ENCODE results near the gene ADPRH. TPM values are rescaled to one million over a fixed set of nuclear protein-coding genes. Genes with fewer than 3 reads are reported as not detected.

Gene ADPRH
- total RNA-seq, 2 experiments from 2014 or later, result 0.36 TPM

- no peak overlapping the region for H3K27ac ChIP-seq (ENCODE audit: low read depth in 1 of 2, low read length in 2 of 2)
- H3K36me3 ChIP-seq (ENCODE audit: insufficient read depth, low read length), result no peaks in the 10 kb centered on the region
- peaks cover 16% of the 10 kb centered on the region for H3K4me1 ChIP-seq (ENCODE audit: insufficient read depth, low read length)
- H3K4me3 ChIP-seq (ENCODE audit: low read length), result no peak overlapping the region
- no peak overlapping the region for H3K27ac Mint-ChIP-seq
- CTCF ChIA-PET, result no interaction called here
- POLR2A ChIA-PET, result interaction anchor here (0.6 kb wide), 1 partner anchor 1412 kb away, joined by 3 read pairs; no protein-coding TSS in a partner anchor
- H3K36me3 Mint-ChIP-seq (ENCODE audit: low read depth), result no peaks in the 10 kb centered on the region
- H3K27me3 ChIP-seq (ENCODE audit: control insufficient read depth in 1 of 2, insufficient read depth in 2 of 2, low read length in 2 of 2), result no peaks in the 10 kb centered on the region
- peaks cover 0 to 3% of the 10 kb centered on the region in 2 experiments for H3K9me3 ChIP-seq (ENCODE audit: control insufficient read depth in 1 of 2, insufficient read depth in 1 of 2, low read length in 2 of 2)
- intact Hi-C loops (cut with DNase I, micrococcal nuclease), result no loop called here
- no peaks in the 10 kb centered on the region for H3K9me3 Mint-ChIP-seq
- H3K27me3 Mint-ChIP-seq, result no peaks in the 10 kb centered on the region
- no peaks in the 10 kb centered on the region for H3K4me1 Mint-ChIP-seq (ENCODE audit: low read depth)
- TF ChIP-seq CTCF (IDR thresholded peaks at IDR 0.05), result no peak
- ATAC-seq (ENCODE audit: poor library complexity) (no peak), DNase-seq (no peak)
- no peak overlapping the region for H3K4me3 Mint-ChIP-seq
Measured at GRCh38 chr3:119598410-119599098, 19.3 kb downstream of the ADPRH start.

- CTCF ChIA-PET, result no interaction called here
- H3K27ac Mint-ChIP-seq, result no peak overlapping the region
- POLR2A ChIA-PET, result interaction anchor here (0.6 kb wide), 1 partner anchor 1411 kb away, joined by 3 read pairs; no protein-coding TSS in a partner anchor
Measured at GRCh38 chr3:119599558-119600174, 20.4 kb downstream of the ADPRH start.

DNA sequence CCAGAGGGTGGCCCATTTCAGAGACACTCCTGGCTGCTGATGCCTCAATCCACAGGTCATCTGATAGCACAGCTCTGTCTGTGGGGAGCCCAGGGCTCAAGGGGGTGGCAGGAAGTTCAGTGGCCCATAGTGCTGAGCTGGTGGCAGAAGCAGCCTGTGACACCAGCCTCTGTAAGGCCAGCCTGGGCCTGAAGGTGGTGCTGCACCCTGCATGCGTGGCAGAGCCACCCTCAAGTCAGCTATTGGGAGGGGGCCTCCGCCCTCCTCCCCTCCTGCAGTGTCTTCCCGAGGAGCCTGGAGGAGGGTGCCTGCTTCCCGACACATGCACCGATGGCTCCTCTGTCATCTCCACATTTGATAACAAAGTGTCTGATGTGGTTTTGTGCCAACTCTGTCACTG is 21.4 kb downstream of the ADPRH start:
- H3K4me1 Mint-ChIP-seq (ENCODE audit: low read depth), result no peaks in the 10 kb centered on the region
- DNase-seq (peak in 6 of 14 experiments; percentile 2 to 53 (median 14)), ATAC-seq (ENCODE audit: poor library complexity) (peak; percentile 49)
- H3K4me3 Mint-ChIP-seq, result no peak overlapping the region
- H3K9me3 ChIP-seq (ENCODE audit: control insufficient read depth in 1 of 2, insufficient read depth in 1 of 2, low read length in 2 of 2), result peaks cover 0 to 3% of the 10 kb centered on the region in 2 experiments
- H3K27ac ChIP-seq (ENCODE audit: low read depth in 1 of 2, low read length in 2 of 2), result no peak overlapping the region
- no peak overlapping the region for H3K4me3 ChIP-seq (ENCODE audit: low read length)
- no peak for TF ChIP-seq CTCF (IDR thresholded peaks at IDR 0.05)
- peaks cover 16% of the 10 kb centered on the region for H3K4me1 ChIP-seq (ENCODE audit: insufficient read depth, low read length)
- H3K27me3 ChIP-seq (ENCODE audit: control insufficient read depth in 1 of 2, insufficient read depth in 2 of 2, low read length in 2 of 2), result no peaks in the 10 kb centered on the region
- no peaks in the 10 kb centered on the region for H3K36me3 Mint-ChIP-seq (ENCODE audit: low read depth)
- H3K36me3 ChIP-seq (ENCODE audit: insufficient read depth, low read length), result no peaks in the 10 kb centered on the region
- CTCF ChIA-PET, result interaction anchor here (0.6 kb wide), 1 partner anchor 40 kb away, joined by 8 read pairs; no protein-coding TSS in a partner anchor
- no peak overlapping the region for H3K27ac Mint-ChIP-seq
- intact Hi-C loops (cut with DNase I, micrococcal nuclease), result no loop called here
- H3K9me3 Mint-ChIP-seq, result no peaks in the 10 kb centered on the region
- POLR2A ChIA-PET, result no interaction called here
- no peaks in the 10 kb centered on the region for H3K27me3 Mint-ChIP-seq

More at GRCh38 chr3:119599558-119600174, 20.4 kb downstream of the ADPRH start:
- ATAC-seq (ENCODE audit: poor library complexity), result no peak
- Histone ChIP-seq H3K9me3 (ENCODE audit: control insufficient read depth in 1 of 2, insufficient read depth in 1 of 2, low read length in 2 of 2) (peaks cover 0 to 3% of the 10 kb centered on the region in 2 experiments), H3K36me3 (ENCODE audit: insufficient read depth, low read length) (no peaks in the 10 kb centered on the region), H3K27ac (ENCODE audit: low read depth in 1 of 2, low read length in 2 of 2) (no peak overlapping the region), H3K4me1 (ENCODE audit: insufficient read depth, low read length) (peaks cover 16% of the 10 kb centered on the region), H3K27me3 (ENCODE audit: control insufficient read depth in 1 of 2, insufficient read depth in 2 of 2, low read length in 2 of 2) (no peaks in the 10 kb centered on the region), H3K4me3 (ENCODE audit: low read length) (no peak overlapping the region)
- Mint-ChIP-seq H3K4me3 (no peak overlapping the region), H3K4me1 (ENCODE audit: low read depth) (no peaks in the 10 kb centered on the region), H3K9me3 (no peaks in the 10 kb centered on the region), H3K36me3 (ENCODE audit: low read depth) (no peaks in the 10 kb centered on the region), H3K27me3 (no peaks in the 10 kb centered on the region)
- no peak for TF ChIP-seq CTCF (IDR thresholded peaks at IDR 0.05)
- intact Hi-C loops (cut with DNase I, micrococcal nuclease), result no loop called here
- DNase-seq, result no peak
